CD4-positive, alpha-beta T cell treated with Interleukin-21 for 1 hour (primary cell): ENCODE measurements around the gene EGFR.

Source experiments
- DNase-seq: peaks from one replicate; pipeline ENCODE4 v3.0.0-alpha.2; 2020

EGFR gene

GRCh38 chr7:55043691-55044370 lies 25.0 kb downstream of the EGFR start:
- DNase-seq, result no peak

DNA sequence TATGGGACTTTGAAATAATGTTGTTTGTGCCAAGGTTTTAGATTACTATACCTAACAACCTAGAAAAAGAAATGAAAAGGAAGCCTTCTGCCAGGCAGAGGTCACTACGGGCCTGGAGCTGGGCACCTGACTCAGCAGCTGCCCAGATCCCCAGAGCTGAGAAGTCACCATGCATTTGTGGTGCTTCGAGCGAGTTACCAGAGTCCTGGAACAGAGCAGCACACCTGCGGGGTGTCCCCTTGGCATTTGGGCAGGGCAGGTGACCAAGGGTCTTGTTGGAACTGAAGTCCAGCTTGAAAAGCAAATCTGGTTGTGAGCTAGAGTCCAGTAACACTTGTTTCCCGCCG lies 25.5 kb downstream of the EGFR start:
- no peak for DNase-seq

DNA sequence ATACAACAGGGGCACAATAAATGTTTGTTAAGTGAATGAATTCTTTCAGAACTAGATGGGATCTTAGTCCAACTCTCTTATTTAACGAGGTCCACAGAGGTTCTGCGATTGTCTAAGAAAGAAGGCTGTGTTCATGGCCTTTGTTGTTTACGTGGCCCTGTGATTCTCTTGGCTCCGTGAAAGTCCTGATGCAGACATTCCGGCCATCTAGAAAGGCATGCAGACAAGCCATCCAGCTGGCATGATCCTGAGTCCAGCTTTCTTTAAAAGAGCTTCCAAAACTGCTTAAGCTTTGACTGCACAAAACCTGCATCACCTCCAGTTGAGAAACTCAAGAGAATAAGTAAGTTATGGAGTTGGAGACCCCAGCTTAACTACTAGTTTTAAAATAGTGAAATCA lies 26.0 kb downstream of the EGFR start:
- no peak for DNase-seq

DNA sequence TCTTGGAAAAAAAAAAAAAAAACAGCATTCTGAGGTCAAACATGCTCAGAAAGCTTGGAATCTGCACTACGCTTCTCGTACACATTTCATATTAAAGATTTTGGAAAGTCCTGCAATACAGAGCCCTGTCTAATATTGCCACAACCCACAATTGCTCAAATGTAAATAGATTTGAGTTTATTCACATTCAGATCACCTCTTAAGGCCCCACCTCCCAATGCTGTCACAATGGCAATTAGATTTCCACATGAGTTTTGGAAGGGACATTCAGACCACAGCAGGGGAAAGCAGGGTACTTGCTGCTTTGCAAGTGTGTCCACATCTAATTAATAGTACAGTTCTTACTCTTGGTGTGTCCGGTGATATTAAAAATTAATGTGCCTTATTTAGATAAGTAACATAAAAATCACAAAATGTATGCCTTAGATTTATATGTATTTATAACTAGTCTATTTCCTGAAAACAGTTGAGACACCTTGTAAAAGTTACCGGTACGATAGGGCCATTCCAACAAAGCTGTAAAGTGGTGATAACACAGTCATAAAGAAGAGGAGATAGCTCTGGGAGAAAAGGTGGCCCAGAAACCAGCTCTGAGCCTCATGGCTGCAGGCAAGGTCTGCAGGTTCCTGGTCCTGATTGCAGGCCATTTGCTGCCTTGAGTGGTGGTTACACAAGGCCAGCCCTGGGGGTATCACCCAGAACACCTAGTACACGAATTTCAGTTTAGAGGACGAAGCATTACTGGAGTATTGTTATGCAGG lies 27.9 kb downstream of the EGFR start:
- no peak for DNase-seq

DNA sequence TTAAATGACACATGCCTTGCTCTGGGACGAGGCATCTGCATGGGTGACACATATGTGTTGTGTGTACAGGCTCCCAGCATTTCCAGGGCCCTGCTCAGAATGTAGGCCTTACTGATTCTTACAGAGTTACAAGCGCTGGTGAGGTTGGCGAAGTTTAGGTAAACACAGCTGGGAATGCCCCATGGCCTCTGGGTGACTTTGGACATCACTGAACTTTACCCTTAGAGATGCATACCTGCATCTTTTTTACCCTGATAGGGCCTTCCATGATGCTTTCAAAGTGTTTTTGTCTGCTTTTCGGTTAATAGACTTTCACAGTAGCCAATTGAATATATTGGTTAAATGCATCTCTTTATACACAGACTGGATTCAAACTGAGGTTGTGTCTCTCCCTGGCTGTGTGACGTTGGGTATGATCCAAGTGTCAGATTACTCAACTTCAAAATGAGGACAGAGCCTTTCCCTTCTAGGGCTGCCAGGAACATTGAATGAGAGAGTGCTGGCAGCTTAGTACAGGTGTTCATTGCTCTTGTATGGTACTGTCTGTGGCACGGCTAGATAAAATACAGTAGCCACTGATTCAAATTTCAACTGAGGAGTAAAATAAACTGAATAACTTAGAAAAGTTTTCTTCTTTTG lies 29.5 kb downstream of the EGFR start:
- no peak for DNase-seq

DNA sequence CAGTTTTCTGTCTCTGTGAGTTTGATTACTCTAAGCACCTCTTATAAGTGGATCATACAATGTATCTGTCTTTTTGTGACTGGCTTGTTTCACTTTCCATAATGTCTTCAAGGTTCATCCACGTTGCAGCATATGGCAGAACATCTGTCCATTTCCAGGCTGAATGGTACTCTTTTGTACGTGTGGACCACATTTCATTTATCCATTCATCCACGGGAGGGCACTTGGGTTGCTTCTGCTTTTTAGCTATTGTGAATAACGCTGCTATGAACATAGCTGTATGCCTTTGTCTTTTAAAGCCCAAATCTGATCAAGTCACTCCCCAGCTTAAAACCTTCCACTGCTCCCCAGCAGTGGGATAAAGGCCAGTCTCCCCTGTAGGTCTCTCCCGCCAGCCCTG lies 31.5 kb downstream of the EGFR start:
- no peak for DNase-seq

DNA sequence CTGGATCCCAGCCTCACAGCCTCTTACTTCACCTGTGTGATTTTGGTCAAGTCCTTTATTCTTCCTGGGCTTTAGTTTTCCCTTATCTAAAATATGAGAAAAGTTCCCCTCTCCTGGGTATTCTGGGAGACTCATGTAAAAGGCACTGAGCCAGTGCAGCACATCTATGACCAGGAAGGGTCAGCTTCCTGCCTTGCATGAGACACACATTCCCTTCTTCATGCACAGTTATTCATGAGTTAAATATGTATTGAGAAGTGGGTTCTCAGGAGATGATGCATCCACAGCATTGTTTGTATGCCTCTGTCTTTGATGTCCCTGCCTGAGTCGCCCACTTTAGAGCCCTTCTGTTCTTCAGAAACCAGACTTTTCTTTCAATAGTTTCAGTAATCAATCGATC lies 33.3 kb downstream of the EGFR start:
- no peak for DNase-seq

GRCh38 chr7:55052741-55053427 lies 34.1 kb downstream of the EGFR start:
- DNase-seq, result no peak

GRCh38 chr7:55053651-55054571 lies 35.1 kb downstream of the EGFR start:
- no peak for DNase-seq

DNA sequence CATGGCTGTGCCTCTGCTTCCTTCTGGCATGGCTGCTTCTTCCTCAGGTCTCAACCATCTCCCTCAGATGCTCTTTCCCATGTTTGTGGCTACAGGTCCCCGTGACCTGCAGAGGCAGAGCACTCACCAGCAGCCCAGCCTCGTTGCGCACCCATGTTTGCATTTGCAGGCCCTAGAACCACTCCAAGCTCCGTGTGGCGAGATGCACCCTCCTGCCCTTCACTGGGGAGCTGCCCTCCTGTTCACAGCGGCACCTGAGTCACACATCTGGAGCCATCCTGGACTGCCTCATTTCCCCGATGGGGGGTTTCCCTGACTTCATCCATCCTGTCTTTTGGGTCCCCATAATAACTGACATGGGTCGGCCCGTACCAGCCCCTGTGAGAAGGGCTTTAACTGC lies 35.9 kb downstream of the EGFR start:
- DNase-seq, result no peak

GRCh38 chr7:55055479-55055878 lies 36.7 kb downstream of the EGFR start:
- no peak for DNase-seq

GRCh38 chr7:55056068-55056467 lies 37.3 kb downstream of the EGFR start:
- DNase-seq, result no peak

GRCh38 chr7:55056577-55057480 lies 38.0 kb downstream of the EGFR start:
- no peak for DNase-seq

DNA sequence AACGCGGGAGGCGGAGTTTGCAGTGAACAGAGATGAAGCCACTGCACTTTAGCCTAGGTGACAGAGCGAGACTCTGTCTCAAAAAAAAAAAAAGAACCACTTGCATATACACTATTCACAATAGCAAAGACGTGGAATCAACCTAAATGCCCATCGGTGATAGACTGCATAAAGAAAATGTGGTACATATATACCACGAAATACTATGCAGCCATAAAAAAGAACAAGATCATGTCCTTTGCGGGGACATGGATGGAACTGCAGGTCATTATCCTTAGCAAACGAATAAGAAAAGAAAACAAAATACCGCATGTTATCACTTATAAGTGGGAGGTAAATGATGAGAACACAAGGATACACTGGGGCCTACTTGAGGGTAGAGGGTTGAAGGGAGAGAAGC lies 39.5 kb downstream of the EGFR start:
- DNase-seq, result no peak

- DNase-seq, result no peak
Observed at GRCh38 chr7:55059021-55059420, 40.2 kb downstream of the EGFR start.

GRCh38 chr7:55060085-55060484 lies 41.3 kb downstream of the EGFR start:
- DNase-seq, result no peak

- no peak for DNase-seq
Observed at GRCh38 chr7:55060636-55061022, 41.8 kb downstream of the EGFR start.

GRCh38 chr7:55061726-55062499 lies 43.1 kb downstream of the EGFR start:
- DNase-seq, result no peak

GRCh38 chr7:55063061-55063460 lies 44.2 kb downstream of the EGFR start:
- DNase-seq, result no peak

- DNase-seq, result no peak
Observed at GRCh38 chr7:55063633-55064032, 44.8 kb downstream of the EGFR start.

DNA sequence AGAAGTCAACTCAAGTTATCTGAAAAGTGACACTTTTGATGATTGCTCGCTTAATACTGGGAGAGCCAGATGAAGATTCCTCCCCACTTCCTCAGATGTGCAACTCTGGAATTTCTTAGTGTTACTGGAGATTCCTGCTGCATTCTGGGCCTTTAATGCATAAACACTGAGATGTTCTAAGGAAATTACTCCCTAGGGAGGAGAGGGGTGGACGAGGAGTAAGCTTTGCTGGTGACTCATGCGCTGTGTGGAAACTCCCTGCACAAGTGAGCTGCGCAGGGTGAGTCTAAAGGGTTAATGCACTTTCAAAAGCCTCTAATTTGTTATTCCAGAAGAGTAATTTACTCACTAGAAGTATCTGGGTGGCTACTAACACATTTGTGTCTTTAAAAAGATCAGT lies 46.3 kb downstream of the EGFR start:
- no peak for DNase-seq
